Measurements from ENCODE around the gene RPS27. TPM values are rescaled to one million over a fixed set of nuclear protein-coding genes. Genes with fewer than 3 reads are reported as not detected.

Gene RPS27
- total RNA-seq, 1 donor from 2014 or later, result 2,665 TPM

DNA sequence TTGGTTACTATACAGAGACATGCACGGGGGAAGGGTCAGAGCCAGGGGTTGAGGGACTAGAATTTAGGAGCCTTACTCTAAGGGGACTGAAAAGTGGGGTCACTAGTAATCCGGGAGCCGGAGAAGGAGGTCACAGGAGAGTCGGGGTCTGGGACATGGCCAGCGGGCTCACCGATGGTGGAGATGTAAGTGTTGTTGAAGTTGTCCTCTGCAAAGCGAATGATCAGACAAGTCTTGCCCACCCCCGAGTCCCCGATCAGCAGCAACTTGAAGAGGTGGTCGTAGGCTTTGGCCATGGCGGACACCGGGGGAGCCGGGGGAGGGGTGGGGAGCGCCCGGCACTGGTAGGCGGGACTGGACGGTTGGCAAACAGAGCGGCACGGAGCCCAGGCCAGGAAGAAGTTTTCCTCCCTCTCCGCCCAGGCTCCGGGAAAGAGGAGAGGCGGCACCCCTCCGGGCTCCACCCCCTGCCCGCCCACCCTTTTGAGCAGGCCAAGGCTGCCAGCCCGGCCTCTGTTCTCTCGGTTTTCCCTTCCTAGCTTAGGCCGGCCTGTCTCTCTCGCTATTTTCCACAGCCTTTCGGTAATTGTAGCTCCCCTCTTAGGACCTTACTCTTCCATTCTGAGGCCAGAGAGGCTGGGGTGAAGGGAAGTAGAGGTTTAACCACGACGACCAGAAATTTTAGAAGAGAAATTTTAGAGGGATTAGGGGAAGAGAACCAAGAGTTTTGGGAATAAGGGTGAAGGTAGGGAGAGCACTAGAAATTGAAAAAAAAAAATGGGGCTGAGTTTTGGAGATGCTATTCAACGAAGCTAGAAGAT, 4.4 kb upstream of the RPS27 start, which contains the start of gene RAB13:
TSS of gene RAB13 (minus strand) at position 399 of the 821 bp plus-strand sequence. CDS start at position 296, 103 bp downstream.
- peaks cover 15% of the 10 kb centered on the region for H3K27me3 Mint-ChIP-seq (ENCODE audit: unreplicated experiment)
- peaks cover 39% of the 10 kb centered on the region for H3K4me1 Mint-ChIP-seq (ENCODE audit: unreplicated experiment)
- H3K36me3 Mint-ChIP-seq (ENCODE audit: low read depth, unreplicated experiment), result peaks cover 36% of the 10 kb centered on the region
- TF ChIP-seq, protein P1, sequence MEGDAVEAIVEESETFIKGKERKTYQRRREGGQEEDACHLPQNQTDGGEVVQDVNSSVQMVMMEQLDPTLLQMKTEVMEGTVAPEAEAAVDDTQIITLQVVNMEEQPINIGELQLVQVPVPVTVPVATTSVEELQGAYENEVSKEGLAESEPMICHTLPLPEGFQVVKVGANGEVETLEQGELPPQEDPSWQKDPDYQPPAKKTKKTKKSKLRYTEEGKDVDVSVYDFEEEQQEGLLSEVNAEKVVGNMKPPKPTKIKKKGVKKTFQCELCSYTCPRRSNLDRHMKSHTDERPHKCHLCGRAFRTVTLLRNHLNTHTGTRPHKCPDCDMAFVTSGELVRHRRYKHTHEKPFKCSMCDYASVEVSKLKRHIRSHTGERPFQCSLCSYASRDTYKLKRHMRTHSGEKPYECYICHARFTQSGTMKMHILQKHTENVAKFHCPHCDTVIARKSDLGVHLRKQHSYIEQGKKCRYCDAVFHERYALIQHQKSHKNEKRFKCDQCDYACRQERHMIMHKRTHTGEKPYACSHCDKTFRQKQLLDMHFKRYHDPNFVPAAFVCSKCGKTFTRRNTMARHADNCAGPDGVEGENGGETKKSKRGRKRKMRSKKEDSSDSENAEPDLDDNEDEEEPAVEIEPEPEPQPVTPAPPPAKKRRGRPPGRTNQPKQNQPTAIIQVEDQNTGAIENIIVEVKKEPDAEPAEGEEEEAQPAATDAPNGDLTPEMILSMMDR (IDR thresholded peaks at IDR 0.05; ENCODE audit: unreplicated experiment), result no peak
- peak; percentile 81 for DNase-seq (ENCODE audit: low spot score)
- peak within 1 kb of the TSS; percentile 93 for H3K27ac Mint-ChIP-seq (ENCODE audit: unreplicated experiment)
- no peaks in the 10 kb centered on the region for H3K9me3 Mint-ChIP-seq (ENCODE audit: unreplicated experiment)
- peak within 1 kb of the TSS; percentile 99 for H3K4me3 Mint-ChIP-seq (ENCODE audit: unreplicated experiment)

DNA sequence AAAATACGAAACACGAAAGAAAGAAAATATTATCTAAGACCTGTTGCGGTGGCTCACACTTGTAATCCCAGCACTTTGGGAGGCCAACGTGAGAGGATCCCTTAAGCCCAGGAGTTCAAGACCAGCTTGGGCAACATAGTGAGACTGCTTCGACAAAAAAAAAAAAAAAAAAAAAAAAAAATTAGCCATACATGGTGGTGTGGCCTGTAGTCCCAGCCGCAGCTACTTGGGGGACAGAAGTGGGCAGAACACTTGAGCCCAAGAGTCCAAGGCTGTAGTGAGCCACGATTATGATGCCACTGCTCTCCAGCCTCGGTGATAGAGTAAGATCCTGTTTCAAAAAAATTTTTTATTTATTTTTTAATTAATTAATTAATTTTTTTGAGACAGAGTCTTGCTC, 2.9 kb upstream of the RPS27 start:
- Mint-ChIP-seq H3K9me3 (ENCODE audit: unreplicated experiment) (no peaks in the 10 kb centered on the region), H3K4me3 (ENCODE audit: unreplicated experiment) (no peak overlapping the region), H3K27ac (ENCODE audit: unreplicated experiment) (peak overlapping the region; percentile 70), H3K4me1 (ENCODE audit: unreplicated experiment) (peaks cover 38% of the 10 kb centered on the region), H3K27me3 (ENCODE audit: unreplicated experiment) (peaks cover 16% of the 10 kb centered on the region), H3K36me3 (ENCODE audit: low read depth, unreplicated experiment) (peaks cover 35% of the 10 kb centered on the region)
- TF ChIP-seq, protein P1 (IDR thresholded peaks at IDR 0.05; ENCODE audit: unreplicated experiment), result no peak
- no peak for DNase-seq (ENCODE audit: low spot score)

DNA sequence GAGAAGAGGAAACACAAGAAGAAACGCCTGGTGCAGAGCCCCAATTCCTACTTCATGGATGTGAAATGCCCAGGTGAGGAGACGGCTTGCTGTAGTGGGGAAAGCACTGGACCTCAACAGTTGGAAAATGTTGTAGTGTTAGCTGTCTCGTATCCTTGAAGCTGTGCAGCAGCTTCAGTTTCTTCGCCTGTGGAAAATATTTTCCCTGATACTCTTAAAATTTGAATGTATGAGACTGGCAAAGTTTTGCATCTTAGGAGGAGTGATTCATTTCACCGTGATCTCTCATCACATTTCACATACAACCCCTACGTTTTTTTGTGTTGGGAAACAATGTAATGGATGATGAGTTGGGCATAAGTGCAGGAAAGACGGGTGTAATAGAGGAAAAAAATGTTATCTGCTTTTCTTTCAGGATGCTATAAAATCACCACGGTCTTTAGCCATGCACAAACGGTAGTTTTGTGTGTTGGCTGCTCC, 629 bp downstream of the RPS27 start:
- no peak for DNase-seq (ENCODE audit: low spot score)
- Mint-ChIP-seq H3K9me3 (ENCODE audit: unreplicated experiment) (no peaks in the 10 kb centered on the region), H3K27ac (ENCODE audit: unreplicated experiment) (peak overlapping the region; percentile 100), H3K27me3 (ENCODE audit: unreplicated experiment) (peaks cover 11% of the 10 kb centered on the region), H3K4me3 (ENCODE audit: unreplicated experiment) (peak overlapping the region; percentile 98), H3K4me1 (ENCODE audit: unreplicated experiment) (peaks cover 20% of the 10 kb centered on the region), H3K36me3 (ENCODE audit: low read depth, unreplicated experiment) (peaks cover 28% of the 10 kb centered on the region)
- TF ChIP-seq, protein P1 (IDR thresholded peaks at IDR 0.05; ENCODE audit: unreplicated experiment), result no peak

DNA sequence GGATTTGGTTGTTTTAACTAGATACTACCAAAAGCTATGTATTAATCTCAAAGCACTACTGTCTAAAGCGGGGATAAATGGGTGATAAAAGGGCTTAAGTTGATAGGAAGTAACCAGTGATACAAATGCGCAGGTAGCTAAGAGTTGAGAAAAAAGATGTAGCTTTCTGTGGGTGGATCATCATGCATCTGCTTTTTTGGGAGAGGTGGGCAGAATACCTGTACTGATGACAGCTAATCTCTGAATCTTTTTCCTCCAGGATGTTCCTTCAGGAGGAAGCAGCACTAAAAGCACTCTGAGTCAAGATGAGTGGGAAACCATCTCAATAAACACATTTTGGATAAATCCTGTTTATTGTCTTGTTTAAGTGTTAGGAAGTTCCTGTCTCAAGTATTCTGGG, 1.2 kb downstream of the RPS27 start:
- H3K36me3 Mint-ChIP-seq (ENCODE audit: low read depth, unreplicated experiment), result peaks cover 28% of the 10 kb centered on the region

More for the DNA sequence above, 1.2 kb downstream of the RPS27 start:
- DNase-seq (ENCODE audit: low spot score), result no peak
- peaks cover 20% of the 10 kb centered on the region for H3K4me1 Mint-ChIP-seq (ENCODE audit: unreplicated experiment)
- TF ChIP-seq, protein P1 (IDR thresholded peaks at IDR 0.05; ENCODE audit: unreplicated experiment), result no peak
- H3K4me3 Mint-ChIP-seq (ENCODE audit: unreplicated experiment), result peak overlapping the region; percentile 98
- peak overlapping the region; percentile 100 for H3K27ac Mint-ChIP-seq (ENCODE audit: unreplicated experiment)
- H3K27me3 Mint-ChIP-seq (ENCODE audit: unreplicated experiment), result peaks cover 11% of the 10 kb centered on the region
- H3K9me3 Mint-ChIP-seq (ENCODE audit: unreplicated experiment), result no peaks in the 10 kb centered on the region

All from endothelial cell (in vitro differentiated cells).